ENCODE results near the gene ZFAND6.
"Not testable (repeated sequence)": the region's sequence is repeated elsewhere in the genome, so short reads cannot be mapped to it uniquely, and the experiment has no call there.

The ZFAND6 gene

GRCh38 chr15:80058851-80059785 lies at the start of gene ZFAND6:
TSS of gene ZFAND6 (plus strand) at chr15:80059676. CDS start at chr15:80120345, 60,669 bp downstream.
- Histone ChIP-seq H3K36me3 (ENCODE audit: control insufficient read depth, insufficient read depth, low read length) (no peaks in the 10 kb centered on the region), H3K27me3 (ENCODE audit: control insufficient read depth, insufficient read depth, low read length) (no peaks in the 10 kb centered on the region), H3K4me3 (ENCODE audit: low read depth, low read length) (peak within 1 kb of the TSS; percentile 88), H3K4me1 (ENCODE audit: control insufficient read depth, insufficient read depth, low read length) (peaks cover 11% of the 10 kb centered on the region), H3K9ac (ENCODE audit: low read depth, low read length) (peak within 1 kb of the TSS; percentile 81), H3K9me3 (ENCODE audit: control insufficient read depth, insufficient read depth, low read length) (no peaks in the 10 kb centered on the region)

GRCh38 chr15:80010131-80010673 lies 49.3 kb upstream of the ZFAND6 start:
- Histone ChIP-seq H3K9me3 (ENCODE audit: control insufficient read depth, insufficient read depth, low read length) (no peaks in the 10 kb centered on the region), H3K4me3 (ENCODE audit: low read depth, low read length) (no peak overlapping the region), H3K27me3 (ENCODE audit: control insufficient read depth, insufficient read depth, low read length) (no peaks in the 10 kb centered on the region), H3K9ac (ENCODE audit: low read depth, low read length) (no peak overlapping the region), H3K36me3 (ENCODE audit: control insufficient read depth, insufficient read depth, low read length) (no peaks in the 10 kb centered on the region), H3K4me1 (ENCODE audit: control insufficient read depth, insufficient read depth, low read length) (no peaks in the 10 kb centered on the region)

GRCh38 chr15:80011041-80011523 lies 48.4 kb upstream of the ZFAND6 start:
- H3K36me3 ChIP-seq (ENCODE audit: control insufficient read depth, insufficient read depth, low read length); H3K9ac ChIP-seq (ENCODE audit: low read depth, low read length); H3K9me3 ChIP-seq (ENCODE audit: control insufficient read depth, insufficient read depth, low read length); H3K4me1 ChIP-seq (ENCODE audit: control insufficient read depth, insufficient read depth, low read length); H3K27me3 ChIP-seq (ENCODE audit: control insufficient read depth, insufficient read depth, low read length); H3K4me3 ChIP-seq (ENCODE audit: low read depth, low read length): not testable (repeated sequence)

- no peak overlapping the region for H3K9ac ChIP-seq (ENCODE audit: low read depth, low read length)
Observed at GRCh38 chr15:80011596-80011995, 47.9 kb upstream of the ZFAND6 start.

GRCh38 chr15:80012060-80012726 lies 47.3 kb upstream of the ZFAND6 start:
- Histone ChIP-seq H3K4me1 (ENCODE audit: control insufficient read depth, insufficient read depth, low read length) (no peaks in the 10 kb centered on the region), H3K36me3 (ENCODE audit: control insufficient read depth, insufficient read depth, low read length) (no peaks in the 10 kb centered on the region), H3K4me3 (ENCODE audit: low read depth, low read length) (no peak overlapping the region), H3K27me3 (ENCODE audit: control insufficient read depth, insufficient read depth, low read length) (no peaks in the 10 kb centered on the region), H3K9me3 (ENCODE audit: control insufficient read depth, insufficient read depth, low read length) (no peaks in the 10 kb centered on the region), H3K9ac (ENCODE audit: low read depth, low read length) (no peak overlapping the region)

More at GRCh38 chr15:80011596-80011995, 47.9 kb upstream of the ZFAND6 start:
- H3K27me3 ChIP-seq (ENCODE audit: control insufficient read depth, insufficient read depth, low read length): no peaks in the 10 kb centered on the region
- H3K9me3 ChIP-seq (ENCODE audit: control insufficient read depth, insufficient read depth, low read length): no peaks in the 10 kb centered on the region
- H3K36me3 ChIP-seq (ENCODE audit: control insufficient read depth, insufficient read depth, low read length): no peaks in the 10 kb centered on the region
- H3K4me3 ChIP-seq (ENCODE audit: low read depth, low read length): no peak overlapping the region
- no peaks in the 10 kb centered on the region for H3K4me1 ChIP-seq (ENCODE audit: control insufficient read depth, insufficient read depth, low read length)

GRCh38 chr15:80014186-80014585 lies 45.3 kb upstream of the ZFAND6 start:
- not testable (repeated sequence) for H3K9ac ChIP-seq (ENCODE audit: low read depth, low read length); H3K4me3 ChIP-seq (ENCODE audit: low read depth, low read length); H3K27me3 ChIP-seq (ENCODE audit: control insufficient read depth, insufficient read depth, low read length); H3K9me3 ChIP-seq (ENCODE audit: control insufficient read depth, insufficient read depth, low read length); H3K4me1 ChIP-seq (ENCODE audit: control insufficient read depth, insufficient read depth, low read length); H3K36me3 ChIP-seq (ENCODE audit: control insufficient read depth, insufficient read depth, low read length)

GRCh38 chr15:80015156-80015555 lies 44.3 kb upstream of the ZFAND6 start:
- Histone ChIP-seq H3K9me3 (ENCODE audit: control insufficient read depth, insufficient read depth, low read length) (no peaks in the 10 kb centered on the region), H3K27me3 (ENCODE audit: control insufficient read depth, insufficient read depth, low read length) (no peaks in the 10 kb centered on the region), H3K9ac (ENCODE audit: low read depth, low read length) (no peak overlapping the region), H3K36me3 (ENCODE audit: control insufficient read depth, insufficient read depth, low read length) (no peaks in the 10 kb centered on the region), H3K4me1 (ENCODE audit: control insufficient read depth, insufficient read depth, low read length) (no peaks in the 10 kb centered on the region), H3K4me3 (ENCODE audit: low read depth, low read length) (no peak overlapping the region)

GRCh38 chr15:80016506-80016905 lies 43.0 kb upstream of the ZFAND6 start:
- H3K9ac ChIP-seq (ENCODE audit: low read depth, low read length); H3K4me3 ChIP-seq (ENCODE audit: low read depth, low read length); H3K9me3 ChIP-seq (ENCODE audit: control insufficient read depth, insufficient read depth, low read length); H3K4me1 ChIP-seq (ENCODE audit: control insufficient read depth, insufficient read depth, low read length); H3K27me3 ChIP-seq (ENCODE audit: control insufficient read depth, insufficient read depth, low read length); H3K36me3 ChIP-seq (ENCODE audit: control insufficient read depth, insufficient read depth, low read length): not testable (repeated sequence)

GRCh38 chr15:80017139-80017538 lies 42.3 kb upstream of the ZFAND6 start:
- not testable (repeated sequence) for H3K36me3 ChIP-seq (ENCODE audit: control insufficient read depth, insufficient read depth, low read length); H3K4me1 ChIP-seq (ENCODE audit: control insufficient read depth, insufficient read depth, low read length); H3K27me3 ChIP-seq (ENCODE audit: control insufficient read depth, insufficient read depth, low read length); H3K9ac ChIP-seq (ENCODE audit: low read depth, low read length); H3K4me3 ChIP-seq (ENCODE audit: low read depth, low read length); H3K9me3 ChIP-seq (ENCODE audit: control insufficient read depth, insufficient read depth, low read length)

- H3K27me3 ChIP-seq (ENCODE audit: control insufficient read depth, insufficient read depth, low read length): no peaks in the 10 kb centered on the region
- no peaks in the 10 kb centered on the region for H3K4me1 ChIP-seq (ENCODE audit: control insufficient read depth, insufficient read depth, low read length)
- no peaks in the 10 kb centered on the region for H3K9me3 ChIP-seq (ENCODE audit: control insufficient read depth, insufficient read depth, low read length)
- H3K4me3 ChIP-seq (ENCODE audit: low read depth, low read length): no peak overlapping the region
- H3K36me3 ChIP-seq (ENCODE audit: control insufficient read depth, insufficient read depth, low read length): no peaks in the 10 kb centered on the region
- H3K9ac ChIP-seq (ENCODE audit: low read depth, low read length): no peak overlapping the region
Observed at GRCh38 chr15:80019168-80019745, 40.2 kb upstream of the ZFAND6 start.

GRCh38 chr15:80020149-80020548 lies 39.3 kb upstream of the ZFAND6 start:
- H3K36me3 ChIP-seq (ENCODE audit: control insufficient read depth, insufficient read depth, low read length); H3K4me3 ChIP-seq (ENCODE audit: low read depth, low read length); H3K9ac ChIP-seq (ENCODE audit: low read depth, low read length); H3K9me3 ChIP-seq (ENCODE audit: control insufficient read depth, insufficient read depth, low read length); H3K4me1 ChIP-seq (ENCODE audit: control insufficient read depth, insufficient read depth, low read length); H3K27me3 ChIP-seq (ENCODE audit: control insufficient read depth, insufficient read depth, low read length): not testable (repeated sequence)

Data from iPS-15b (cell line).